ENCODE results near the gene PCSK7. TPM values are rescaled to one million over a fixed set of nuclear protein-coding genes. Genes with fewer than 3 reads are reported as not detected.

Gene PCSK7
- total RNA-seq, 1 donor from 2014 or later = 35.1 TPM

DNA sequence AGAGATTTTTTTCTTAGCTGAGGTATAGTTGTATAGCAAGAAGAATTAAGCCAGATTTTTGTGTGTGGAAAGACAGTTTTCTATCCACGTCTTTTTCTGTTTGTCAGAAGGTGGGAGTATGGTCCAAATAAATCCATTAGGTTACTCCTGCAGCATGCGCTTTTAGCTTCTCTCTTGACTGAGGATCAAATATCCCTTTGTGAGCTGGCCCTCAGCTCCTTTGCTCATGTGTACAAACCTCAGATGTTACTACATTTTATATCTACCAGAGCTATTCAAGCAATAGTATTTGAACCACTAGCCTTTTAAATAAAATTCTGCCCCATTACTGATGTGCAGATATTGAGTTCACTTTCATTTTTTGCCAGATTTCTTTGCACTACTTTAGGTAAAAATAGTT, 62.1 kb downstream of the PCSK7 start:
- no peak for DNase-seq (ENCODE audit: low read depth in 2 of 2)

- no peak for DNase-seq (ENCODE audit: low read depth in 2 of 2)
Measured at GRCh38 chr11:117166491-117166890, 65.4 kb downstream of the PCSK7 start.

DNA sequence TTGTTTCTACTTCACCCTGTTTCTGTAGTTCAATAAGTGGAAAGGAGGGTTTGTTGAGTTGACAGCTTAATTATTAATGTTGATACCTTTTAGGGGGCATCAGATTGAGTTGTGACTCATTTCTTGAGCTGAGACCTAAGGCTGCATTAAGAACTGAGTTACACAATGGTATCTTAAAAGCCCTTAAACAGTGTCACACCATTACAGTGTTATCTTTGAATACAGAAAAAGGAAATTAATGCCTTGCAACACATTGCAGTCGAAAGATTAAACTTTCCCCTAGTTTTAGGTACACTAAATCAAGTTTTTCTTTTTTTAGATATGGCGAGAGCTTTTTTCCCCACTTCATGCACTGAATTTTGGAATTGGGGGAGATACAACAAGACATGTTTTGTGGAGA, 71.0 kb downstream of the PCSK7 start:
- DNase-seq (ENCODE audit: low read depth in 2 of 2) = no peak

GRCh38 chr11:117159892-117160291, 72.0 kb downstream of the PCSK7 start:
- no peak for DNase-seq (ENCODE audit: low read depth in 2 of 2)

GRCh38 chr11:117157507-117157906, 74.4 kb downstream of the PCSK7 start:
- DNase-seq (ENCODE audit: low read depth in 2 of 2) = no peak

- DNase-seq (ENCODE audit: low read depth in 2 of 2) = no peak
Measured at GRCh38 chr11:117154468-117154867, 77.4 kb downstream of the PCSK7 start.

Other genes with a start within 250 kb of the PCSK7 start
- gene SIK3, start 133.6 kb downstream of the PCSK7 start, total RNA-seq = 6.1 and 6.3 TPM in 2 replicates
- 141 and 188 TPM in 2 replicates for gene PAFAH1B2, start 87.8 kb downstream of the PCSK7 start, total RNA-seq
- gene SIDT2, start 53.3 kb downstream of the PCSK7 start, total RNA-seq = 7.2 and 8.9 TPM in 2 replicates
- 7.3 and 9.2 TPM in 2 replicates for gene TAGLN, start 32.7 kb downstream of the PCSK7 start, total RNA-seq
- 5.2 and 7.1 TPM in 2 replicates for gene RNF214, start 598 bp upstream of the PCSK7 start, total RNA-seq
- gene BACE1-AS, start 59.3 kb upstream of the PCSK7 start, total RNA-seq = 1.4 and 1.5 TPM in 2 replicates
- gene BACE1, start 84.2 kb upstream of the PCSK7 start, total RNA-seq = 6.3 and 6.8 TPM in 2 replicates
- gene CEP164, start 95.8 kb upstream of the PCSK7 start, total RNA-seq = 11.9 and 13.3 TPM in 2 replicates